ENCODE measurements around the gene ZNF365.

Gene ZNF365

GRCh38 chr10:62424026-62424425, 49.9 kb downstream of the ZNF365 start:
- DNase-seq: no peak

- DNase-seq: no peak
Measured at GRCh38 chr10:62426086-62426485, 51.9 kb downstream of the ZNF365 start.

GRCh38 chr10:62426600-62426999, 52.4 kb downstream of the ZNF365 start:
- no peak for DNase-seq

- peak in 1 of 2 experiments; percentile 39 for DNase-seq
Measured at GRCh38 chr10:62430881-62431280, 56.7 kb downstream of the ZNF365 start.

GRCh38 chr10:62433181-62433692, 59.1 kb downstream of the ZNF365 start:
- no peak for DNase-seq

GRCh38 chr10:62433901-62434300, 59.7 kb downstream of the ZNF365 start:
- DNase-seq: no peak

- DNase-seq: peak; percentile 48 to 54
Measured at GRCh38 chr10:62437696-62438095, 63.5 kb downstream of the ZNF365 start.

- DNase-seq: no peak
Measured at GRCh38 chr10:62442006-62442405, 67.8 kb downstream of the ZNF365 start.

- DNase-seq: no peak
Measured at GRCh38 chr10:62442894-62443669, 68.9 kb downstream of the ZNF365 start.

GRCh38 chr10:62443866-62444265, 69.7 kb downstream of the ZNF365 start:
- DNase-seq: no peak

GRCh38 chr10:62446627-62447026, 72.5 kb downstream of the ZNF365 start:
- no peak for DNase-seq

GRCh38 chr10:62450912-62451610, 76.9 kb downstream of the ZNF365 start:
- no peak for DNase-seq

GRCh38 chr10:62451611-62451975, 77.4 kb downstream of the ZNF365 start:
- no peak for DNase-seq

All from NCI-H2081 (cell line).